Activated naive CD8-positive, alpha-beta T cell (primary cell): ENCODE results near the gene STAG2.
A peak's percentile ranks its signal among the peaks of the same experiment; 100 is the strongest.
"Not testable (repeated sequence)": the region's sequence is repeated elsewhere in the genome, so short reads cannot be mapped to it uniquely, and the experiment has no call there.

ENCODE experiments used
- H3K27ac Mint-ChIP-seq: one replicate; pipeline ENCODE4 v1.8.0; 2021; ENCODE audit warnings: mixed read lengths
- H3K27me3 Mint-ChIP-seq: one replicate; pipeline ENCODE4 v1.8.0; 2021; ENCODE audit warnings: mixed read lengths
- H3K36me3 Mint-ChIP-seq: one replicate; pipeline ENCODE4 v1.8.0; 2021; ENCODE audit warnings: mixed read lengths
- H3K4me1 Mint-ChIP-seq: one replicate; pipeline ENCODE4 v1.8.0; 2021; ENCODE audit warnings: low read depth, mixed read lengths
- H3K4me3 Mint-ChIP-seq: one replicate; pipeline ENCODE4 v1.8.0; 2021; ENCODE audit warnings: mild to moderate bottlenecking, mixed read lengths
- H3K9me3 Mint-ChIP-seq: one replicate; pipeline ENCODE4 v1.8.0; 2021; ENCODE audit warnings: low read depth, mixed read lengths

The STAG2 gene

DNA sequence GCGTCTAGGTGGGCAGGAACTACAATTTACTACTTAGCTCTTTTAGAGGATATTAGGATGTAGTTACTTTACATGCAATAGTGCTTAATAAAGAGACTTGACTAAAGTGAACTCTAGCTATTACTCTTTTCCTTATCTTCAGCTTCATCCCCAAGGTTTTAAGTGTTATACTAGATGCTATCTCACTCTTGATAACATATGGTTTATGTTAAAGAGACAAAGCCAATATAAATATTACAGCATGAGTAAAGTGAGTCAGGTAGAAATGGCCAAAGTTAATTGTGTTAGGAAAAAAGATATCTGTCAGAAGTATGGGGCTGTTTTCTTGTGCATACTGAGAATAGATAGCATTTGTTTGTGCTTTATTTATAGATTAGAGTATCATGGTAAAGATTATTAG, 80.5 kb downstream of the STAG2 start:
- Mint-ChIP-seq H3K27ac (peak overlapping the region; percentile 81), H3K4me3 (no peak overlapping the region), H3K36me3 (no peaks in the 10 kb centered on the region), H3K4me1 (peaks cover 24% of the 10 kb centered on the region), H3K9me3 (no peaks in the 10 kb centered on the region), H3K27me3 (no peaks in the 10 kb centered on the region)

DNA sequence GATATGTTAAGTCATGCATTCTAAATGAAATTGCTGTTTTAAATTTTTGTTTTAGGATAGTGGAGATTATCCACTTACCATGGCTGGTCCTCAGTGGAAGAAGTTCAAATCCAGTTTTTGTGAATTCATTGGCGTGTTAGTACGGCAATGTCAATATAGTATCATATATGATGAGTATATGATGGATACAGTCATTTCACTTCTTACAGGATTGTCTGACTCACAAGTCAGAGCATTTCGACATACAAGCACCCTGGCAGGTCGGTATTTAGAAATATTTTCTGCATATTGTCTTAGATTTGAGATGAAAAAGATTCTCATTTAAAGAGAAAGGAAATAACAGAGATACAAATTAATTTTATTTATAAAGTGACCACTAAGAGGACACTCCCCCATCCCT, 83.6 kb downstream of the STAG2 start:
- peaks cover 23% of the 10 kb centered on the region for H3K4me1 Mint-ChIP-seq
- no peaks in the 10 kb centered on the region for H3K27me3 Mint-ChIP-seq
- H3K27ac Mint-ChIP-seq: peak overlapping the region; percentile 41
- no peaks in the 10 kb centered on the region for H3K9me3 Mint-ChIP-seq
- no peak overlapping the region for H3K4me3 Mint-ChIP-seq
- no peaks in the 10 kb centered on the region for H3K36me3 Mint-ChIP-seq

DNA sequence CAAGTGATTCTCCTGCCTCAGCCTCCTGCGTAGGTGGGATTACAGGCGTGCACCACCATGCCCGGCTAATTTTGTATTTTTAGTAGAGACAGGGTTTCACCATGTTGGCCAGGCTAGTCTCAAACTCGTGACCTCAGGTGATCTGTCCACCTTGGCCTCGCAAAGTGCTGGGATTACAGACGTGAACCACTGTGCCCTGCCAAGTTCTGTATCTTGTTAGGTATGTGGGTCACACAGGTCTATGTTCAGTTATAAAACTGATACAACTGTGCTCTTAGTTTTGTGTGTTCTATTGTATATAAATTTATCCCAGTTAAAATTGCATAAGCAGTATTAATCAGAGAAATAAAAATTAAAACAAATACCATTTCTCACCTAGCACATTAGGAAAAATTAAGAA, 122.9 kb downstream of the STAG2 start:
- not testable (repeated sequence) for H3K9me3 Mint-ChIP-seq, H3K36me3 Mint-ChIP-seq, H3K4me3 Mint-ChIP-seq, H3K27me3 Mint-ChIP-seq
- peak overlapping the region; percentile 41 for H3K27ac Mint-ChIP-seq
- H3K4me1 Mint-ChIP-seq: peaks cover 30% of the 10 kb centered on the region

DNA sequence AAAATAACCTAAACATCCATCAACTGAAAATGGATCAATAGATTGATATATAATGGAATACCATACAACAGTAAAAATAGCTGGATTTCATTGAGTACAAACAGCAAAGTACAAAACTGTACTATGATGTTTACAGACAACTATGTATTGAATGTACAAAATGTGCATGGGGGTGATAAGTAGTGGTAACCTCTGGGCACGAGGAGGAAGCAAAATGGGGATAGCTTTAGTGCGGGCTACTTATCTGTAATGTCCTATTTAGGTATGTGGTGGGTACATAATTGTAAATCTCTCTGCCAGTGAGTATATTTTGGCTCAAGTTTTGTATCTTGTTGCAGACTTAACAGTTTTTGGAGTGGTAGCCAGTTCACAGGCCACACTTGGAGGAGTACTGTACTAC, 123.6 kb downstream of the STAG2 start:
- H3K4me1 Mint-ChIP-seq: peaks cover 31% of the 10 kb centered on the region
- no peak overlapping the region for H3K4me3 Mint-ChIP-seq
- peak overlapping the region; percentile 41 for H3K27ac Mint-ChIP-seq
- H3K36me3 Mint-ChIP-seq: peaks cover 8% of the 10 kb centered on the region
- no peaks in the 10 kb centered on the region for H3K27me3 Mint-ChIP-seq
- H3K9me3 Mint-ChIP-seq: no peaks in the 10 kb centered on the region

DNA sequence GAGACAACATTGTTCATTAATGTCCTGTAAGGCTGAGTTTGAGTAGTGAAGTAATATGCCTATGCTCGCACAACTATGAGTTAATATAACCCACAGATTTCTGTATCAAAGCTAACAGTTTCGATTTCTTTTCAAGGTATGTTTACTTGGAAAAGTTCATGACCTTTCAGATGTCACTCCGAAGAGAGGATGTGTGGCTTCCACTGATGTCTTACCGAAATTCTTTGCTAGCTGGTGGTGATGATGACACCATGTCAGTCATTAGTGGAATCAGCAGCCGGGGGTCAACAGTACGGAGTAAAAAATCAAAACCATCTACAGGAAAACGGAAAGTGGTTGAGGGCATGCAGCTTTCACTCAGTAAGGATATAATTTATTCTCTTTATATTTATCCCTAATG, 124.9 kb downstream of the STAG2 start:
- H3K36me3 Mint-ChIP-seq: peaks cover 13% of the 10 kb centered on the region
- no peaks in the 10 kb centered on the region for H3K27me3 Mint-ChIP-seq
- no peaks in the 10 kb centered on the region for H3K9me3 Mint-ChIP-seq
- peak overlapping the region; percentile 84 for H3K27ac Mint-ChIP-seq
- H3K4me3 Mint-ChIP-seq: peak overlapping the region; percentile 66
- peaks cover 33% of the 10 kb centered on the region for H3K4me1 Mint-ChIP-seq

DNA sequence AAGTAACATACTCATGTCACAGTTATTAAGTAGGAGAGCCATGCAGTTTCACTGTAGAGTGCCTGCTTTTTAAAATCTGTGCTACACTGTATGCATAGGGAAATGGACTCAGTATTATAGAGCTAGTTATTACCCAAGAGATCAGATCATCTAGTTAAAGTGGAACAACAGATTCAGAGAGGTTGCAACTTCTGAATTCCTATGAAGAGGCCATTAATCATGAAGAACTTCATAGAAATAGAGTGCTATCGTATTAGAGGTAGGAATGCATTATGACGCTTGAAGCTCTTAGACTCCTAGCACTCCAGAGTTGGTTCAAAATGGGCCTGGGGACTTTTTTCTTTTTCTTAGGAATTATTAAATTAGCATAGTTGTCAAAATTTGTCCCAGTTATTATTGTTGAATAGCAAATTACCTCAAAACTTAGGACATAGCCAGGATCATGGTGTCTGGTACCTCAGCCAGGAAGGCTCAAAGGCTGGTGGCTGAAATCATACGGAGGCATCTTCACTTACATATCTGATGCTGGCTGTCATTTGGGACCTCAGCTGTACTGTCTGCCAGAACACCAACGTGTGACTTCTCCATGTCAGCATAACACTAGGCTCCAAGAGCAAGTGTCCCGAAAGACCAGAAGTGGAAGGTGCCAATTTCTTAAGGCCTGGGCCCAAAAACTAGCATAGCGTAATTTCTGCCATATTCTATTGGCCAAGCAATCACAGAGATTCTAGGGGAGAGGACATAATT, 125.7 kb downstream of the STAG2 start:
- Mint-ChIP-seq H3K4me3 (no peak overlapping the region), H3K9me3 (no peaks in the 10 kb centered on the region), H3K4me1 (peaks cover 31% of the 10 kb centered on the region), H3K27ac (peak overlapping the region; percentile 84), H3K27me3 (no peaks in the 10 kb centered on the region), H3K36me3 (peaks cover 13% of the 10 kb centered on the region)

DNA sequence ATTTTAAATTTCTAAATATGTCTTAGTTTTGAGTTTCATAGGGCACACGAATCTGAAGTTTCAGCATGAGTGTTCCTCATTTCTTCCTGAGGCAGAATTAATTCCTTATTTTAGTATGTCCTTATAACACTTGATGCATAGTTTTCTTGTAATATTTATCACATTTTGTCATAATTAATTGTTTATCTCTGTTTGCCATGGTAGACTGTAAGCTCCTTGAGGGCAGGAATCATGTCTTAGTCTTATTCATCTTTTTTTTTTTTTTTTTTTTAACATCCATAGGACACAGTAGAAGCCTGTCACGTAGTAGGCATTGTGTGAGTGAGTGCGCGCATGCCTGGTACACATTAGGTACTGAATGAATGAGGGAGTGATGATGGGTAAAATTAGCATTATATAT, 131.7 kb downstream of the STAG2 start:
- Mint-ChIP-seq H3K36me3 (peaks cover 4% of the 10 kb centered on the region), H3K27me3 (no peaks in the 10 kb centered on the region), H3K4me1 (peaks cover 4% of the 10 kb centered on the region), H3K27ac (no peak overlapping the region), H3K4me3 (no peak overlapping the region), H3K9me3 (no peaks in the 10 kb centered on the region)

DNA sequence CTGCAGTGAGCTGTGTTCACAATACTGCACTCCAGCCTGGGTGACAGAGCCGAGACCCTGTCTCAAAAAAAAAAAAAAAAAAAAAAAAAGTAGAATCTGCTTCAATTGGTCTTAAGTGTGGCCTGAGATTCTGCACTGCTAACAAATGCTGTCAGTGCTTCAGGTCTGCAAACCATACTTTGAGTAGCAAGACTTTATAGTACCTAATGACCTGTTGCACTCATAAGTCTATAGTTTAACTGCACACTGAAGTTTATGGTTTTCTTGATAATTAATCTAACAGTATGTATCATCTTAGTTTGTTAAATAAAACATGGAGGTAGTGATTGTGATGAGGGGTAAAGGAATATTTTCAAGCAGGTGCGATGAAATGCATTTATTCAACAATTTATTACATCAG, 135.6 kb downstream of the STAG2 start:
- Mint-ChIP-seq H3K36me3 (no peaks in the 10 kb centered on the region), H3K4me3 (no peak overlapping the region), H3K4me1 (no peaks in the 10 kb centered on the region), H3K27ac (no peak overlapping the region), H3K27me3 (no peaks in the 10 kb centered on the region), H3K9me3 (no peaks in the 10 kb centered on the region)

DNA sequence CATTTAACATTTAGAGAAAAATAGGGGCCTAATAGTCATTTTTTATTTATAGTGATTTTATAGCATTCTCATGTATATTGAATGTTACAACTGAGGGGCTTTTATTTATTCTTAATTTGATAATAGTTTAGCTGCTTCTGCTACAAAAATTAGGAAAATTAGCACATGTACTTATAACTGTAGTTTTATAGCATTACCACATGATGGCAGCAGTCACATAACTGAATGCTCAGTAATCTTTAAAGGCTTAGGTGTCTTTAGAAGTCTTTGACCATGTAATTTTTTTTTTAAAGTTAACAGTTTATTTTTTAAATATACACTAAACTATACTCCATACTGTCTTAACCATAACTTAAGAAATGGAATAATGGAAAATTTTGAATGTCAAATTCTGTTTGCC, 136.6 kb downstream of the STAG2 start:
- Mint-ChIP-seq H3K27me3 (no peaks in the 10 kb centered on the region), H3K9me3 (no peaks in the 10 kb centered on the region), H3K4me3 (no peak overlapping the region), H3K27ac (no peak overlapping the region), H3K36me3 (no peaks in the 10 kb centered on the region), H3K4me1 (no peaks in the 10 kb centered on the region)

DNA sequence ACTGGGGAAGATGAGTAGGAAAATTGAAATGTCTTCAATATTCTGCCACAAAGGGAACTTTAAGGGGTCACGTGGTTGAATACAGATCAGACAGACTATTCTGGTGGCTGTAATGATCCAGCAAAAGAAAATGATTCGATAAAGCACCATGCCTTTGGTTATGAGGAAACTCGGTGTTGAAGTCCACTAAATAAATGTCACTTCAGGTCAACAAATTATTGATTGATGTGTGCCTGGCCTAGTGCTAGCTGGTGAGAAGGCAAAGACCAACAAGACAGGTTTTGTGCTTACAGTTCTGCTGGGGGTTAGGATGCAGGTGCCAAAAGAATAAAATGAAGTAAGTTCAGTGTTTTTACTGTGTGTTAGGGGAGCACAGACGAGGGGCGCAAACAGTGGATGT, 142.5 kb downstream of the STAG2 start:
- no peaks in the 10 kb centered on the region for H3K4me1 Mint-ChIP-seq
- H3K36me3 Mint-ChIP-seq: peaks cover 8% of the 10 kb centered on the region
- no peaks in the 10 kb centered on the region for H3K9me3 Mint-ChIP-seq
- no peak overlapping the region for H3K4me3 Mint-ChIP-seq
- H3K27me3 Mint-ChIP-seq: no peaks in the 10 kb centered on the region
- H3K27ac Mint-ChIP-seq: no peak overlapping the region

DNA sequence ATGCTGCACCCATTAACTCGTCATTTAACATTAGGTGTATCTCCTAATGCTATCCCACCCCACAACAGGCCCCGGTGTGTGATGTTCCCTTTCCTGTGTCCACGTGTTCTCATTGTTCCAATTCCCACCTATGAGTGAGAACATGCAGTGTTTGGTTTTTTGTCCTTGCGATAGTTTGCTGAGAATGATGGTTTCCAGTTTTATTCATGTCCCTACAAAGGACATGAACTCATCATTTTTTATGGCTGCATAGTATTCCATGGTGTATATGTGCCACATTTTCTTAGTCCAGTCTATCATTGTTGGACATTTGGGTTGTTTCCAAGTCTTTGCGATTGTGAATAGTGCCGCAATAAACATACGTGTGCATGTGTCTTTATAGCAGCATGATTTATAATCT, 143.0 kb downstream of the STAG2 start:
- not testable (repeated sequence) for H3K4me3 Mint-ChIP-seq, H3K27me3 Mint-ChIP-seq, H3K27ac Mint-ChIP-seq, H3K4me1 Mint-ChIP-seq, H3K36me3 Mint-ChIP-seq, H3K9me3 Mint-ChIP-seq

DNA sequence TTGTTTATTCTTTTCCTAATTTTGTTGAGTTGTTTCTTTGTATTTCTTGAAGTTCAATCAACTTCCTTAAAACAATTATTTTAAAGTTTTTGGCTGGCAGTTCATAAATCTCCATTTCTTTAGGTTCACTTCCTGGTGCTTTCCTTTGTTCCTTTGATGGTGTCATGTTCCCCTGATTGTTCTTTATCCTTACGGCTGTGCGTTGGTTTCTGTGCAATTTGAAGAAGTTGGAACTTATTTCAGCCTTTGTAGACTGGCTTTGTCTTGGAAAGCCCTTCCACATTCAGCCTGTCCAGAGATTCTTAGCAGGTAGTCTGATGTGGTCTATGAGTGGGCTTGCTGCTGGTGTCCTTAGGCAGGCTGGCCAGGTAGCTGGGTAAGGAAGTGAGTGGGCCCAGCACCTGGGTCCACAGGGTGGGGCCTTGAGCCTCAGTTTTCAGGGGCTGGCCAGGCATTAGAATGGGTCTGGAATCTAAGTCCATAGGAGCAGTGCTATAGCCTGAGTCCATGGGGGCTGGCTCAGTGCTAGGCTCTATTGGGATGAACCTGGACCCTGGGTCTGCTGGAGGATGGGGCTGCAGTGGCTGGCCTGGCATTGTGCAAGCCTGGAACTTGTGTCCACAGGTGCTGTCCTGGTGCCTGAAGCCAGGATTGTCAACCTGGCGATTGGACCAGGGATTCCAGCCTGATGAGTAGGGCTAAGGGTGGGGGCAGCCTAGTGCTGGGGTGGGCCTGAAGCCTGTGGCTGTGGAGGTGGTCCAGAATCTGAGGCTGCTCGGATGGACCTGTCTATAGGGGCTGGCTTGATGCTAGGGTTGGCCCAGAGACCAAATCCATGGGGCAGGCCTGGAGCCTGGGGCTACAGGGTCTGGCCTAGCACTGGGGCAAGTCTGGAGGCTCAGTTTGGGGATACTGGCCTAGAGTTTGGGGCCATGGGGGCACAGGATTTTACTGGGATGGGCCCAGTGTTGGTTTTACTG, 152.4 kb downstream of the STAG2 start:
- Mint-ChIP-seq H3K36me3 (peaks cover 3% of the 10 kb centered on the region), H3K9me3 (no peaks in the 10 kb centered on the region), H3K4me1 (peaks cover 2% of the 10 kb centered on the region), H3K4me3 (no peak overlapping the region), H3K27ac (peak overlapping the region; percentile 12), H3K27me3 (no peaks in the 10 kb centered on the region)

DNA sequence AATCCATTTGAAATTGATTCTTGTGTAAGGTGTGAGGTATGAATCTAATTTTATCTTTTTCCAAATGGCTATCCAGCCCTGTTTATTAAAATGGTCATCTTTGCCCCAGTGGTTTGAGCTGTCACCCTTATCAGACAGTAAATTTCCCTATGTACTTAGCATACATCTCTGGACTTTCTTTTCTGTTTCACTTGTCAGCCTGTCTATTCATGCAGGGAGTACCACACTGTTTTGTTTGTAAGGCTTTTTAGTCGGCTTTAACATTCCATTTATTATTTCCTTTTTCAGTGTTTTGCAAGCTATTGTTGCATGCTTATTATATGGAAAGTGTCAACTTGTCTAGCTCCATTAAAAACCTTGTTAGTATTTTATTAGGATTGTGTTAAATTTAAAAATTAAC, 155.8 kb downstream of the STAG2 start:
- Mint-ChIP-seq H3K9me3 (no peaks in the 10 kb centered on the region), H3K36me3 (no peaks in the 10 kb centered on the region), H3K4me1 (peaks cover 2% of the 10 kb centered on the region), H3K27ac (peak overlapping the region; percentile 41), H3K27me3 (no peaks in the 10 kb centered on the region), H3K4me3 (no peak overlapping the region)

DNA sequence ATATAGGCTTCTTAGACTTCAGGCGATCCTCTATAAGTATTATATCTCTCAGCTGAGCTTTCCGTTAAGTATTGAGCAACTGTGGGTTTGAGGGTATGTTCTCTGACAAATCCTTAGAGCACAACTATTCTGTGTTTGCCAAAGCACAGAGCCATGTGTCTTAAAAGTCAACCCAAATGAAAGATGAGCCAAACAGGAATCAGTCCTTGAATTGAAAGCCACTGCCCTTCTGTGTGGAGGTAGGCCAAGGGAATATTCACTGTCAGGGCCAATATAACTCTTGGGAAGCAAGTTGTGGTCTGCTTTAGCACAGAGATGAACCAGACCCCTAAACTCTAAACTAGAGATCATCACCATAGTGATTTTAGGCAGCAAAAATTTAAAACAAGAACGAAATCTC, 164.0 kb downstream of the STAG2 start:
- Mint-ChIP-seq H3K9me3 (no peaks in the 10 kb centered on the region), H3K36me3 (no peaks in the 10 kb centered on the region), H3K4me1 (no peaks in the 10 kb centered on the region), H3K27ac (no peak overlapping the region), H3K4me3 (no peak overlapping the region), H3K27me3 (no peaks in the 10 kb centered on the region)

DNA sequence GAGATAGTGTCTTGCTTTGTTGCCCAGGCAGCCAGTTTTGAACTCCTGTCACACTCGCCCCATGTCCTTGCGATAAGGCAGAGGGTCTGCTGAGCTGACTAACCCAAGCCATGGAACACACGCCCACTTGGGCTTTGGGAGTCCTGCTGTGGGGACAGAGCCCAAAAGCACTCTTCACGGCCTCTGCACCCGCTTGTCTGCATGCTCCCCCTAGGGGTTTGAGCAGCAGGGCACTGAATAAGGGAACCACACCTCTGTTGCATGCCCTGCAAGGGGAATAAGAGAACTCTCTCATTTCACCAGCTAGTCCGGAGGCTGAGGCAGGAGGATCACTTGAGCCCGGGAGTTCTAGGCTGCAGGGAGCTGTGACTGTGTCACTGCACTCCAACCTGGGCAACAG, 166.0 kb downstream of the STAG2 start:
- Mint-ChIP-seq H3K4me1 (no peaks in the 10 kb centered on the region), H3K27ac (no peak overlapping the region), H3K36me3 (no peaks in the 10 kb centered on the region), H3K27me3 (no peaks in the 10 kb centered on the region), H3K9me3 (no peaks in the 10 kb centered on the region), H3K4me3 (no peak overlapping the region)
